GM19351 (cell line): ENCODE data around the gene C2orf74.

Source experiments
- ATAC-seq: cut with Tn5 transposase; IDR thresholded peaks from one replicate; pipeline ENCODE4 v1.9.1; 2021; ENCODE audit warnings: mild to moderate bottlenecking, moderate library complexity; ENCODE audit not compliant: unreplicated experiment

Gene C2orf74

DNA sequence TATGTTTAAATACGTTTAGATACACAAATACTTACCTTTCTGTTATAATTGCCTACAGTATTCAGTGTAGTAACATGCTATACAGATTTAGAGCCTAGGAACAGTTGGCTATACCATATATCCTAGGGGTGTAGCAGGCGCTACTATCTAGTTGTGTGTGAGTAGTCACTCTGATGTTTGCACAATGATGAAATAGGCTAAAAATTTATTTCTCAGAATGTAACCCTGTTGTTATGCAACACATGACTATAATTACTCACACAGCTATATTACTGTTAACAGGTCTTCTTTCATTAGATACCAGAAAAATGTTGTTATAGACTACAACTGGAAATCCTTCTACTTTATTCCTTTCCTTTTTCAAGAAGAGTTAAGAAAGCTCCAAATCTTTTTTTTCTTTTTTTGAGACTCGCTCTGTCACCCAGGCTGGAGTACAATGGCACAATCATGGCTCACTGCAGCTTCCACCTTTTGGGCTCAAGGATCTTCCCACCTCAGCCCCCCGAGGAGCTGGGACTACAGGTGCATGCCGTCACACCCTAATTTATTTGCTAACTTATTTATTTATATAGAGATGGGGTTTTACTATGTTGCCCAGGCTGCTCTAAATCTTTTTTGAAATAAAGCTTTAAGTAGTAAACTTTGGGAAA is 48.5 kb downstream of the C2orf74 start:
- ATAC-seq = no peak

DNA sequence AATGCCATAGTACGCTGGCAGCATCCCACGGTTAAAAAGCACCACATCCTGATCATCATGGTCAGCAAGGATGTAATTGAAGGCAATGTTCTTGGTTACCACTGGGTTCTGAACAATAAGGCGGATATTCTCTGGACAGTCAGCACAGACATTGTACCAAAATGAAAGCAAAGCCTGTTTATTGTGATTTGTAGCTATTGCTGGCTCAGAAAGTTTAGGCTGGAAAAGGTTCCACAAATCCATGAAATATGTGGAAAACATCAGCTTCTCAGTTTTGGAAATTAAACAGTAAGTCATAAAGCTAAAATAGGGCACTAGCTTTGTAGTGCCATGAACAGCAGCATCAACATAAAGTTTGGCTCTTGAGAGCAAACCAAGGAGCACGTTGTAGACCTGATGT is 52.2 kb downstream of the C2orf74 start:
- no peak for ATAC-seq
